Jurkat, Clone E6-1 (cell line): Measurements from ENCODE around the gene CENPC.
"Not testable (repeated sequence)": the region's sequence is repeated elsewhere in the genome, so short reads cannot be mapped to it uniquely, and the experiment has no call there.

Source experiments
- DNase-seq: peaks from one replicate; pipeline ENCODE4 v3.0.0-alpha.2; 2011; ENCODE audit warnings: low read depth, low spot score
- H3K4me3 ChIP-seq: 2 replicates; pipeline ENCODE4 v1.5.1; 2011; ENCODE audit warnings: mild to moderate bottlenecking, low read length, control low read depth, moderate library complexity

Gene CENPC

GRCh38 chr4:67554096-67554495, 8.8 kb upstream of the CENPC start:
- no peak for DNase-seq
- no peak overlapping the region for H3K4me3 ChIP-seq

GRCh38 chr4:67552146-67552792, 7.0 kb upstream of the CENPC start:
- not testable (repeated sequence) for DNase-seq, H3K4me3 ChIP-seq

- no peak overlapping the region for H3K4me3 ChIP-seq
- no peak for DNase-seq
Measured at GRCh38 chr4:67550857-67551256, 5.6 kb upstream of the CENPC start.

- H3K4me3 ChIP-seq = no peak overlapping the region
- no peak for DNase-seq
Measured at GRCh38 chr4:67550451-67550850, 5.1 kb upstream of the CENPC start.

GRCh38 chr4:67549123-67549522, 3.8 kb upstream of the CENPC start:
- peak; percentile 42 for DNase-seq
- no peak overlapping the region for H3K4me3 ChIP-seq

GRCh38 chr4:67546971-67547370, 1.7 kb upstream of the CENPC start:
- DNase-seq = no peak
- H3K4me3 ChIP-seq = no peak overlapping the region

GRCh38 chr4:67546004-67546356, 677 bp upstream of the CENPC start:
- peak overlapping the region; percentile 72 for H3K4me3 ChIP-seq
- DNase-seq = no peak

- no peak for DNase-seq
- no peak overlapping the region for H3K4me3 ChIP-seq
Measured at GRCh38 chr4:67542076-67542475, 3.2 kb downstream of the CENPC start.

- no peak overlapping the region for H3K4me3 ChIP-seq
- no peak for DNase-seq
Measured at GRCh38 chr4:67539830-67540229, 5.5 kb downstream of the CENPC start.

- no peak for DNase-seq
- H3K4me3 ChIP-seq = no peak overlapping the region
Measured at GRCh38 chr4:67535280-67535840, 9.9 kb downstream of the CENPC start.

GRCh38 chr4:67533112-67533511, 12.2 kb downstream of the CENPC start:
- no peak overlapping the region for H3K4me3 ChIP-seq
- no peak for DNase-seq

GRCh38 chr4:67532397-67532796, 12.9 kb downstream of the CENPC start:
- H3K4me3 ChIP-seq, DNase-seq: not testable (repeated sequence)

- DNase-seq = no peak
- no peak overlapping the region for H3K4me3 ChIP-seq
Measured at GRCh38 chr4:67531379-67531962, 13.8 kb downstream of the CENPC start.

- not testable (repeated sequence) for H3K4me3 ChIP-seq, DNase-seq
Measured at GRCh38 chr4:67524140-67524539, 21.2 kb downstream of the CENPC start.

GRCh38 chr4:67522851-67523671, 22.2 kb downstream of the CENPC start:
- H3K4me3 ChIP-seq = no peak overlapping the region
- no peak for DNase-seq

- no peak overlapping the region for H3K4me3 ChIP-seq
- no peak for DNase-seq
Measured at GRCh38 chr4:67522230-67522629, 23.1 kb downstream of the CENPC start.

GRCh38 chr4:67521506-67521905, 23.8 kb downstream of the CENPC start:
- no peak overlapping the region for H3K4me3 ChIP-seq
- DNase-seq = no peak

GRCh38 chr4:67520141-67520540, 25.2 kb downstream of the CENPC start:
- H3K4me3 ChIP-seq = no peak overlapping the region
- no peak for DNase-seq

- no peak overlapping the region for H3K4me3 ChIP-seq
- peak; percentile 10 for DNase-seq
Measured at GRCh38 chr4:67512501-67512900, 32.8 kb downstream of the CENPC start.

GRCh38 chr4:67500373-67500772, 44.9 kb downstream of the CENPC start:
- no peak for DNase-seq
- H3K4me3 ChIP-seq = no peak overlapping the region
